LNCaP clone FGC (cell line): ENCODE data around the gene MCTP1.

Experiments used
- DNase-seq: peaks from one replicate; pipeline ENCODE4 v3.0.0-alpha.2; 2011; ENCODE audit warnings: low read depth
- H3K4me3 ChIP-seq: 2 replicates; pipeline ENCODE4 v1.5.1; 2011; ENCODE audit warnings: mild to moderate bottlenecking, low read depth, low read length, control low read depth
- CTCF ChIP-seq: IDR thresholded peaks from 2 replicates; pipeline ENCODE4 v1.5.1; 2012; ENCODE audit warnings: mild to moderate bottlenecking; ENCODE audit not compliant: control insufficient read depth, insufficient read depth; ENCODE audit errors: extremely low read depth

Gene MCTP1

GRCh38 chr5:95111141-95111540, 173.8 kb downstream of the MCTP1 start:
- H3K4me3 ChIP-seq, result no peak overlapping the region
- no peak for DNase-seq
- TF ChIP-seq CTCF, result no peak

- no peak for TF ChIP-seq CTCF
- DNase-seq, result no peak
- H3K4me3 ChIP-seq, result no peak overlapping the region
Measured at GRCh38 chr5:95110118-95110517, 174.8 kb downstream of the MCTP1 start.

GRCh38 chr5:95107138-95107537, 177.8 kb downstream of the MCTP1 start:
- no peak overlapping the region for H3K4me3 ChIP-seq
- TF ChIP-seq CTCF, result no peak
- no peak for DNase-seq

- no peak overlapping the region for H3K4me3 ChIP-seq
- no peak for TF ChIP-seq CTCF
- DNase-seq, result no peak
Measured at GRCh38 chr5:95105638-95106037, 179.3 kb downstream of the MCTP1 start.

- no peak for DNase-seq
- no peak overlapping the region for H3K4me3 ChIP-seq
- no peak for TF ChIP-seq CTCF
Measured at GRCh38 chr5:95102687-95103086, 182.2 kb downstream of the MCTP1 start.

- H3K4me3 ChIP-seq, result no peak overlapping the region
- DNase-seq, result no peak
- TF ChIP-seq CTCF, result no peak
Measured at GRCh38 chr5:95102080-95102479, 182.8 kb downstream of the MCTP1 start.

GRCh38 chr5:95100551-95100950, 184.3 kb downstream of the MCTP1 start:
- DNase-seq, result no peak
- no peak overlapping the region for H3K4me3 ChIP-seq
- no peak for TF ChIP-seq CTCF
